GM12873 (cell line): ENCODE measurements around the gene NDRG4.

Experiments
- TF ChIP-seq, protein P1 (sequence below): IDR thresholded peaks from 2 replicates; pipeline ENCODE4 v1.5.1; 2012; ENCODE audit warnings: low read depth, mild to moderate bottlenecking, moderate library complexity, low read length, control low read depth; ENCODE audit not compliant: insufficient read depth; ENCODE audit errors: missing control alignments

Gene NDRG4

DNA sequence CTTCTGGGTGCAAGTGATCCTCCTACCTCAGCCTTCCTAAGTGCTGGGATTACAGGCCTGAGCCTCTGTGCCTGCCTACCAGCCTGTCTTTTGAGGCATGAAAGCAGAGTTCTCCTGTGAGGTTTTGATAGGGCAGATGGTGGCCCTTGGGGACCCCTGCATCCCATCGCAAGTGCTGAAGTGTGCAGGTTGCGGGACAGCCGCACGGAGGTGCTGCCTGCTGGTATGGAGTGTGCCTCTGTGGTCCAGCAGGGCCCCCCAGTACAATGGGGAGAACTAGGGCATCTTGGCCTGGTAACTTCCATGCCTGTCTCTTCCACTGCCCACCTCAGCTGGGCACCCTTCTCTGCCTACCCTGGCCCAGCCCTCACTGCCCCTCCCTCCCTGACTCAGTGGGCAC is 9.9 kb upstream of the NDRG4 start:
- TF ChIP-seq, protein P1, sequence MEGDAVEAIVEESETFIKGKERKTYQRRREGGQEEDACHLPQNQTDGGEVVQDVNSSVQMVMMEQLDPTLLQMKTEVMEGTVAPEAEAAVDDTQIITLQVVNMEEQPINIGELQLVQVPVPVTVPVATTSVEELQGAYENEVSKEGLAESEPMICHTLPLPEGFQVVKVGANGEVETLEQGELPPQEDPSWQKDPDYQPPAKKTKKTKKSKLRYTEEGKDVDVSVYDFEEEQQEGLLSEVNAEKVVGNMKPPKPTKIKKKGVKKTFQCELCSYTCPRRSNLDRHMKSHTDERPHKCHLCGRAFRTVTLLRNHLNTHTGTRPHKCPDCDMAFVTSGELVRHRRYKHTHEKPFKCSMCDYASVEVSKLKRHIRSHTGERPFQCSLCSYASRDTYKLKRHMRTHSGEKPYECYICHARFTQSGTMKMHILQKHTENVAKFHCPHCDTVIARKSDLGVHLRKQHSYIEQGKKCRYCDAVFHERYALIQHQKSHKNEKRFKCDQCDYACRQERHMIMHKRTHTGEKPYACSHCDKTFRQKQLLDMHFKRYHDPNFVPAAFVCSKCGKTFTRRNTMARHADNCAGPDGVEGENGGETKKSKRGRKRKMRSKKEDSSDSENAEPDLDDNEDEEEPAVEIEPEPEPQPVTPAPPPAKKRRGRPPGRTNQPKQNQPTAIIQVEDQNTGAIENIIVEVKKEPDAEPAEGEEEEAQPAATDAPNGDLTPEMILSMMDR: no peak

DNA sequence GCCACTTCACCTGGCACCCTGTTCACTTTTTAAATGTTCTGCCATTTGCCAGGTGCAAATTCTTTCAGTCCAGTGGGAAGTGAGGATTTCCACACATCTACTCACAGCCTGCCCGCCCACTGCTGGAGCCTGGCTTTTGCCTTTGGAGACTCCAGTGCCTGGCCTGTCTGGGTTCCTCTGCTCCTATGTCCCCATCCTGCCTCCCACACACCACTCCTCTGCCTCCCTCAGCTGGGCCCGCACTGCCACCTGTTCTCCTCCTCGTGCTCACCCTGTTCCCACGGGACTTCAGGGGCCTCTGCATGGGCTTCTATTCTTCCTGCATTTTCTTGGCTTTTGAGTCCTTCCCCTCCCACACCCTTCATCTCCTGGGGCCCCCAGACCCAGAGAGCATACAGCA is 7.9 kb upstream of the NDRG4 start:
- TF ChIP-seq, protein P1: no peak

DNA sequence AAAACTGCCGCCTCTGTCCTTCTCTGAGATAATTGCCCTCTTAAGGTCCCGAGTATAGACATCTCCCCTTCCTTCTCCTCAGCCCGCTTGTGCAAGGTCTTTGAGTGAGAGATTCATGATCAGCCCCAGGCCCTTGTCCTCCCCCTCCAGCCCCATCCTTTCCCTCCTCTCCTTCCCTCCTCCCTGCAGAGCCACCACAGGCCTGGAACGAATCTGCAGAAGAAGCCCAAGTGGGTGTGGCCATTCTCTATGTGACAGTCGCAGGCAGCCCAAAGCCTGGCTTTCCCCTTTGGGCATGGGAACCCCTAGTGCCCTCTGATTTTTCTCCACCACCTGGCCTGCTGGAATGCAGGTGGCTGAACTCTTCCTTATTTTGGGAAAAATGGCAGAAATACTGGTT is 7.2 kb upstream of the NDRG4 start:
- TF ChIP-seq, protein P1: no peak

DNA sequence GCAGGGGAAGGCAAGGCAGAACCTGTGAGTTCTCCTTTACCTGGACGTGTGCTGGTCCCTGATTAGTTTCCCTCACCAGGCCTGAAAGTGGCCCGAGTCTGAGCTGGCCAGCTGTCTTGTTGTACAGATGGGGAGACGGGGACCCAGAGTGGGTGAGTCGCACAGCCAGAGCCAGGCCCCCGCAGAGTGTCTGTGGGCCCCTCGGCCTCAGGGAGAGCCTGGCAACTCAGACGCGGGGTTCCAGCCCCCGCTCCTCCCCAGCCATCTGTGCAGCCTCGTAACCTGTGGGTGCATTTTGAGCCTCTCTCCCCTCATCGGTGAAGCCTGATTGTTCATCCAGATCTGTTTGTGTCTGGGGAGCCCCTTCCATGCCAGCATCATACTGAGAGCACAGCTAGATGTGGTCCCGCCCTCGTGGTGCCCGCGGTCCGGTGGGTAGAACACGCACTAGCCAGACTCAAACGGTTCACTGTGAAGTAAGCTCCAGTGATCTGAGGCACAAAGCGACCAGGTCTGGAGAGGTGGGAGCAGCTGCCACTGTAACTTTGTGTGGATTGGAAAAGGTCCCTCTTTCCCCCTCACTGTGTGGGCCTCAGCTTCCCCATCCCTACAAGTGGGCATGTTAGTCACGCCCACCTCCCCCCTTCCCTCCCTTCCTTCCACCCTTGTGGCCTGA is 6.0 kb upstream of the NDRG4 start:
- TF ChIP-seq, protein P1: no peak

DNA sequence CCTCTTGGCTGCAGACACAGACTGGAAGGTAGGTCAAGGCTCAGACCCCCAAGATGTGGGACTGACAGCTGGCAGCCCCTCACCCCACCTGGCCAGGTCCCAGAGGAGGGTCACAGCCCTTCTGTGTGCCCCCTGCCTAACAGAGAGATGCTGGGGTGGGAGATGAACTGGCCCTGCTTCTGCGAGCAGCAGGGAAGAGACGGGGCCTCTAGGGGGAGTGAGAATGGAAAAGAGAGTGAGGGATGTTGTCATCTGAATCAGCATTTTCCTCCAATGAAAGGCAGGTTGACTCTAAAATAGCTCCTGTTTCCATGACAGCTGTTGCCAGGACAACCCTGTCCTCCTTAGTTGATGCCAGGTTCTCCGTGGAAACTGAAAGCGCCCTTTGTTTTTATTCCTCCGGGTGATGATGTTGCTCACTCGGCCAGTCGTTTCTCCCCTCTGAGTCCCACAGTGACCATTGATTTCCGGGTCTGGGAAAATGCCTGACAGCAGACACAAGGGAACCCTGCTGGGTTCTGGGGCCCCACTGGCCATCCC is 4.9 kb upstream of the NDRG4 start:
- TF ChIP-seq, protein P1: peak; percentile 68

DNA sequence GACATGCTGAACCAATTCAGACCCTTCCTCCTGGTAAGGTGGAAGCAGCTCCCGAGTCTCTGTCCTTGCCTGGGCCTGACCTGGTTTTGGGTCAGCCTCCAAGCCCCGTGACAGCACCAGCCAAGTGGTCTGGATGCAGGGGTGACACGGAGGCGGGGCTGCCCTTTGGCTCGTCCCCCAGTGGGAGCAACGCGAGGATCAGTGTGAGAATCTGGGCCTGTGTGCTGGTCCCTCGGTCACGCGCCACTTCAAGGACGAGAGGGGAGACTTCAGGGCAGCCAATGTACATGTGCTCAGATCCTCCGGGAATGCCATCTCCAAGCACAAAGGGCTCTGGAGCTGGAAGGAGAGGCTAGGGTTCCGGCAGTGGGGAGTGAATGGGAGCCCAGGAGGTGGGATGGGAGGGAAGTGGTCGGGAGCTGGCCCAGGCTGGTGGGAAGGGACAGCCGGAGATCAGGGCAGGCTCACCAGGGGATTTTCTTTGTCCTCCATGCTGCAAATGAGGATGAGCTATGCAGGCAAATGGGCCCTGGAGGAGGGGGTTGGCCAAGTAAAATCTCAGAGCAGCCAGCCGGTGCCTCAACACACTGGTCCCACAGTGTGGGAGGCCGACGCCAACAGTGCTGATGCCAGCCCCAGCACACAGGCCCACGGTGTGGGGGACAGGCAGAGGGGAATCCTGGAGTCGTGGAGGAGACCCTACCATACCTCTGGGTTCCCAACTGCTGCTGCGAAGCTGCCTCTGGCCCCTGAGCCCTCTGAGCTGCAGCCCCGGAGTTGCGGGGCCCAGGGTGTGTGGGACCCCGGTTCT is 4.2 kb upstream of the NDRG4 start:
- TF ChIP-seq, protein P1: no peak

DNA sequence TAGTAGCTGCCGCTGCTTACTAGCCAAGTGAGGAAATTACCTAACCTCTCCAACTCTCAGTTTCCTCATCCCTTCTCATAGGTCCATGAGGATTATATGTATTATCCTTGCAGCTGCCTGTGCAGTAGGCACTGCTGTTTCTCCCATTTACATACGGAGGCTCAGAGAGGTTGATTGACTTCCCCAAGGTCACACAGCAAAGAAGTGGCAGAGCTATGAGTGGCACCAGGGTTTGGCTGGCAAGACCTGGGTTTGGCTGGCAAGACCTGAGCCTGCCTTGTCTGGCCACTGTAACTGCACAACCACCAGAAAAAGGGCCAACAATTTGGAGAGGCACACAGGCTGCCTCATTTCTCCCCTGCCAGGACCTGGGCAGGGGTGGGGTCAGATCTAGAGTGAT is 2.5 kb upstream of the NDRG4 start:
- TF ChIP-seq, protein P1: no peak
